ENCODE measurements around the gene TMEM50B. TPM values are rescaled to one million over a fixed set of nuclear protein-coding genes. Genes with fewer than 3 reads are reported as not detected.
"Not testable (repeated sequence)": the region's sequence is repeated elsewhere in the genome, so short reads cannot be mapped to it uniquely, and the experiment has no call there.

The TMEM50B gene
- total RNA-seq, 1 donor from 2014 or later = 40.6 TPM

- no peak for DNase-seq
Observed at GRCh38 chr21:33427051-33427450, 52.7 kb downstream of the TMEM50B start.

GRCh38 chr21:33425825-33426224 is 53.9 kb downstream of the TMEM50B start:
- no peak for DNase-seq

DNA sequence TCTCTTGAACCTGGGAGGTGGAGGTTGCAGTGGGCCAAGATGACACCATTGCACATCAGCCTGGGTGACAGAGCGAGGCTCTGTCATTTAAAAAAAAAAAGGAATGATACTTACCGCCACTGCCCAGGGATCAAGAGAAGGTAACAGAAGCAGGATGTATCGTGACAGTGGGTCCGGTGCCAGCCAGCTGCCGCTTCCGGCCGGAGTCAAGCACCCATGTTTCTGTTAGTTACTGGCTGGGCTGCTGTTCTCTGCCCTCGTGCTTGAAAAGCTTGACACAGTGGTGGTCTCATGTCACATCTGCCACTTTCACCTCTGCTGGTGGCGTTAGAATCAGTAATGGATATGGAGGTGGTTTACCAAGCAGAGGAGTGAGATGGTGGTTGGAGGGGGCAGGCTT is 55.6 kb downstream of the TMEM50B start:
- no peak for DNase-seq

DNA sequence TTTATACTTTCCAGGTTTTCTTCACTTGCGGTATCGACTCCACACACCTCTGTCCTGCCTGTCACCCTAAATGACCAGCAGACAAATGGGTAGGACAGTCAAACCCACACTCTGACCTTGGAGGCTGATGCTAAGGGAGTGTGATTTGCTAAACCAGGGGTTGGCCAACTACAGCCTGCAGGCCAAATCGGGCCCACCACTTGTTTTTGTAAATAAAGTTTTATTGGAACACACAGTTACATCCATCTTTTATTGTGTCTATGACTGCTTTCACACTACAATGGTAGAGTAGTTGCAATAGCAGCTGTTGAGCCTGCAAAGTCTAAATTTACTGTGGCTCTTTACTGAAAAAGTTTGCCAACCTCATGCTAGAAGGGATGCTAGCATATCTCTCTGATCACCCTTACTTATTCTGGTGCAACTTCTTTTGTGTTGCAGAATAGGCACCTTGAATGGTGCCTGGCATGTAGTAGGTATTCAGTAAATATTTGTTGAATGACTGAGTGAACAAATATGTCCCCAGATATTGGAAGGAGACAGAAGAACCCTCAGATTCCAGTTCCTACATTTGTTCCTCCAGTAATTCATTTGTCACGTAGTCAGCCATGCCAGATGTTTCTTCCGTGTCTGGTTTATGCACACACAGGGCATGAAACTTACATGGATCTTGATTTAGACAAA is 57.9 kb downstream of the TMEM50B start:
- no peak for DNase-seq

- DNase-seq = no peak
Observed at GRCh38 chr21:33419538-33420123, 60.1 kb downstream of the TMEM50B start.

- peak; percentile 46 for DNase-seq
Observed at GRCh38 chr21:33418691-33419090, 61.1 kb downstream of the TMEM50B start.

DNA sequence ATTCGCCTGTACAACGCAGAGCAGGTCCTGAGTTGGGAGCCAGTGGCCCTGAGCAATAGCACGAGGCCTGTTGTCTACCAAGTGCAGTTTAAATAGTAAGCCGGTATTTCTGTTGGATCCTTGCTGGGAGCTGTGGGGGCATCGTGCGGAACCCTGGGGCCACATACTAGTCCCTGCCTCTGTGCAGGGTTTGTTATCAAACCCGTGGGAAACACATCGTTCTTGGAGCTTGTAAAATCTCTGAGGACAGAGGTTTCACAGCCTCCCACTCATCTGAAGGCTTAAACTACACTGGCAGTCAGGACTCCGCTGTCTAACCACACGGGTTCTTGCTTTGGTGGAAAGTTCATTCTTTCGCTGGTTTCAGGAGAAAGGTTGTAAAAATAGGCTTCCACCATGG is 64.8 kb downstream of the TMEM50B start:
- DNase-seq = no peak

- no peak for DNase-seq
Observed at GRCh38 chr21:33414068-33414467, 65.7 kb downstream of the TMEM50B start.

DNA sequence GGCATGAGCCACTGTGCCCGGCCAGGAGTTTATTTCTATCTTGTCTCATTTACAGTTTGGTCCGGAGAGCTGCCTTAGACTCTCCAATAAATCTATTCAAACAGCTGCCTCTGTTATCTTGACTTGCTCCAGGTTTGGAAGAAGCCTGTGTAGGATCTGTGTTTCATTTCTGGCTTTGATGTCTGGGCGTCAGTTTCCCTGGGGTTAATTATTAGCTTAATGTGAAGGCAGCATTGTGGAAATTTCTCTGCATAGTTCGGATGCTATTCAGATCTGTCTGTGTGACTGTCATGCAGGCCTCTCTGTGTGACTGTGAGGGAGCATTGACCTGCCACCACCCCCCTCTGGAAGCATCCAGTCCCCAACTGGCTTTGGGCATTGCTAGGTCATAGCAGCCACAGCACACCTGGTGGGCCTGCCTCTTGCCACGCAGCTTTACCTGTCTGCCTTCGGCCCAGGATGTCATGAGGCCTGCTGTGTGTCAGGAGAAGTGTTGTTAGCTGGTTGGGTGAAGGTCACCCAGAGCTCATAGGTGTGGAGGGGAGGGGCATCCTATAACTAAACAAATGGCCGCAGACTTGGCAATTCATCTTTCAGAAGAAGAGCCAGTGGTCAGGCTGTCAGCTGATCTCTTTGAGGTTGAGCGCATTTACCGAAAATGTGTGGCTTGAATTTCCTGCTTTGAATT is 66.8 kb downstream of the TMEM50B start:
- no peak for DNase-seq

DNA sequence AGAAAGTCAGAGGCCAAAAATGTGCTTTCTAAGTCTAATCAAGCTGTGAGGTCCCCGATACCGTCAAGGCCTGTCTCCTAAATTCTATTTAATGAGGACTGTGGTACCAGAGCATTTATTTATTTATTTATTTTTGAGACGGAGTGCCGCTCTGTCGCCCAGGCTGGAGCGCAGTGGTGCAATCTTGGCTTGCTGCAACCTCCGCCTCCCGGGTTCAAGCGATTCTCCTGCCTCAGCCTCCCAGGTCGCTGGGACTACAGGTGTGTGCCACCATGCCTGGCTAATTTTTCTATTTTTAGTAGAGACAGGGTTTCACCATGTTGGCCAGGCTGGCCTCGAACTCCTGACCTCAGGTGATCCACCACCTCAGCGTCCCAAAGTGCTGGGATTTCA is 67.3 kb downstream of the TMEM50B start:
- not testable (repeated sequence) for DNase-seq

GRCh38 chr21:33411949-33412430 is 67.8 kb downstream of the TMEM50B start:
- DNase-seq = no peak

DNA sequence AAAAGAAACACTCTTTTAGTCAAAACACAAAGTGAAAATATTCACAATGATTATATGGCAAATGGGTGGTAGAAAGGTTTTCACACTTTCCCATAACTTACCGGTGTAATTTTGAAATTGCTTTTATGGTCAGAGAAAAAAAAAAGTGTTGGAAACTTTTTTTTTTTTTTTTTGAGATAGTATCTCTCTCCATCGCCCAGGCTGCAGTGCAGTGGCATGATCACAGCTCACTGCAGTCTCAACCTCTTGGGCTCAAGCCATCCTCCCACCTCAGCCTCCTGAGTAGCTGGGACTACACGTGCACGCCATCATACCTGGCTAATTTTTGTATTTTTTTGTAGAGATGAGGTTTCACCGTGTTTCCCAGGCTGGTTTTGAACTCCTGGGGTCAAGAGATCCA is 73.3 kb downstream of the TMEM50B start:
- no peak for DNase-seq

DNA sequence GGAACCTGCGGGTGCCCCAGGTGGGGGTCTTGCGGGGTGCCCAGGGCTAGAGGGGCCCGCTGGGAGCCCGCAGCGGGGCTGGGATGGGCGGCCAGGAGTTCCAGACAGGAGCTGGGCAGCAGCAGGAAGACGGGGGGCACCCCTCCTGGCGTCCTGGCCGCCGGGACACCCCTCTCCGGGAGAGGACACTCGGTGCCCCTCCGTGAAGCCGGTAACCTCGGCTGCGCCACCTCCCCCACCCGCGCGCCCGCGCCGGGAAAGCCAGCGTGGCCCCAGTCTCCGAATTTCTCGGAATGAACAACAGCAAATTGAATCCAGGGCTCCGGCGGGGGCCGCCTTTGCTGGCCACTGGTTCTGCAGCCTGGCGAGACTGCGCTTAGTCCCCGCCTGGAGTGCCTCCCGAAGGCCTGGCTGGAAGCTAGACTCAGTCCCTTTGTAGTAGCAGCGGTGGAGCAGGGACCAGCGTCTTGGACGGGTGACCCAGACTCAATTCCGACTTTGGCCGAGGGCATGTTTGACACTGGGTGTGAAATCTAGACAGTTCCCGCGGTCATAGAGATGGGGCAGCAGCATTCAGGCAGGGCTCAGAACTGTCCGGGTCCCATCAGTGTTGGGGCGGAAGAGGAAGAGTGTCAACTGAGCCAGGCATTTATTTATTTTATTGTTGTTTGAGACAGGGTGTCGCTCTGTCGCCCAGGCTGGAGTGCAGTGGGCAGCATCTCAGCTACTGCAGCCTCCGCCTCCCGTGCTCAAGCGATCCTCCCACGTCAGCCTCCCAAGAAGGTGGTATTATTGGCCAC is 75.8 kb downstream of the TMEM50B start:
- peak; percentile 71 for DNase-seq

DNA sequence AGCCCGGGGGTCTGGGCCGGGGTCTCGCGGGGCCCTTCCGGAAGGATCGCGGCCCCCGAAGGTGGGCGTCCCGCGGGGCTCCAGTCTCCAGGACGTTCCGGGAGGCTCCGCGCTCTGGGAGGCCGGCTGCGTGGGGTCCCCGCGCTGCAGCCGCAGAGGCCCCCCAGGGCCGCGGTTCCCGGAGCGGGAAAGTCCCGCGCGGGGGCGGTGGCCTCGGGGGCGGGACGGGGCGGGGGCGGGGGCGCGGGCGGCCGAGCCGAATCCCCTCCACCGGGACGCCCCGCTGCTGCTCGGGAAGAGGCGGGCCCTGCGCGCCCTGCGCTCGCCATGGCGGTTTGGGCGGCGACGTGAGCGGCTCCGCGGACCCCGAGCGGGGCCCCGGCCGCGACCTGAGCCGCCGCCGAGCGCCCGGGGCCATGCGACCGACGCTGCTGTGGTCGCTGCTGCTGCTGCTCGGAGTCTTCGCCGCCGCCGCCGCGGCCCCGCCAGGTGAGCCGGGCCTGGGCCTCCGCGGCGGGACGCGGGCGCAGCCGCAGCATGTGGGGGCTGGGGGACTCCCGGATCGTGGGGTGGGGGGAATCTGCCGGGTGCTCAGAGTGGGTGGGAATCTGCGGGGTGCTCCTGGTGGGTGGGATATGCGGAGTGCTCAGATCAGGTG is 76.5 kb downstream of the TMEM50B start, which contains the start of gene IFNGR2:
IFNGR2 (plus strand) TSS at position 286 of the 658 bp plus-strand sequence; CDS start at position 417, 131 bp downstream.
- peak; percentile 68 for DNase-seq

- DNase-seq = peak; percentile 81
Observed at GRCh38 chr21:33402001-33402979, 77.5 kb downstream of the TMEM50B start.

GRCh38 chr21:33401630-33401992 is 78.2 kb downstream of the TMEM50B start:
- peak; percentile 38 for DNase-seq
